ENCODE results near the gene C3orf38.

The C3orf38 gene

GRCh38 chr3:88132894-88133293 lies 16.9 kb upstream of the C3orf38 start (continued):
- TF ChIP-seq ZNF398 (tag by site-specific recombination; IDR thresholded peaks at IDR 0.05) (no peak), SCRT1 (tag by site-specific recombination; IDR thresholded peaks at IDR 0.05; ENCODE audit: borderline replicate concordance) (no peak), HOXD13 (CRISPR knock-in tag; IDR thresholded peaks at IDR 0.05; ENCODE audit: borderline replicate concordance) (no peak), ZIC2 (tag by site-specific recombination; IDR thresholded peaks at IDR 0.05) (no peak), ZNF843 (tag by site-specific recombination; IDR thresholded peaks at IDR 0.05) (no peak)

DNA sequence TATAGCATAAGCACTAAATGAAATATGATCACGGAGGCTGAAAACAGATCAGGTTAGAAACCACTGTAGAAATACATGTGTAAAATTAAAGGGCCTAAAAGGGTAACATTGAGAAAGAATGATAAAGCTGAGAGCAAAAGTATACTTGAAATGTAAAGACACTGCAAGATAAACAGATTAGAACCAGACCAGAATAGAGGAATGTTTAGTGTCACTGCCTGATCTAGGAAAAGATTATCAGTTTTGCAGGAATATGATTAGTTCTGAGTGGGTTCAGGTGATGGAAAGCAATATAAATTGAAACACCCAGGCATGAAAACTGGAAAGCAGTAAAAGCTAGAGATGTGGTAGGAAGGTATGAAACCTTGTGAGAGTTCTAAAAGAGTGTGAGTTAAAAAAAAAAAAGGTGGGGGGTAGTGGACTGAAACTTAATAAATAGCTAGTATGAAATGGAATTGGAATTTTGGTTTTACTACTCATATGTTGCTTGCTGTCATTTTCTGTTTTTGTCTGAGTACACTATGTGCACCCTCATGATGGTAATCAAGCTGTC lies 16.0 kb upstream of the C3orf38 start:
- H3K9me3 ChIP-seq (ENCODE audit: control insufficient read depth, insufficient read depth, low read depth, low read length): no peaks in the 10 kb centered on the region
- H3K4me1 ChIP-seq (ENCODE audit: control insufficient read depth, insufficient read depth, low read length): peaks cover 6% of the 10 kb centered on the region; the same call in 1 of the 2 replicates
- CTCF ChIA-PET: no interaction called here
- POLR2A ChIA-PET: no interaction called here
- H3K27ac ChIP-seq (ENCODE audit: extremely low read depth, low read depth, low read length): no peak overlapping the region
- H3K36me3 ChIP-seq (ENCODE audit: control insufficient read depth in 2 of 2, insufficient read depth in 1 of 2, low read length in 2 of 2): peaks cover 9 to 35% of the 10 kb centered on the region in 2 experiments
- TF ChIP-seq ZSCAN5A (tag by site-specific recombination; IDR thresholded peaks at IDR 0.05) (no peak), PRDM1 (tag by site-specific recombination; IDR thresholded peaks at IDR 0.05) (0 out of 2 replicates have a peak, but pooled peaks have one; percentile 14), TCF7L2 (IDR thresholded peaks at IDR 0.05; ENCODE audit: borderline replicate concordance, low read depth, low read length) (no peak), ZNF707 (tag by site-specific recombination; IDR thresholded peaks at IDR 0.05) (no peak)
- TF ChIP-seq, protein P1, sequence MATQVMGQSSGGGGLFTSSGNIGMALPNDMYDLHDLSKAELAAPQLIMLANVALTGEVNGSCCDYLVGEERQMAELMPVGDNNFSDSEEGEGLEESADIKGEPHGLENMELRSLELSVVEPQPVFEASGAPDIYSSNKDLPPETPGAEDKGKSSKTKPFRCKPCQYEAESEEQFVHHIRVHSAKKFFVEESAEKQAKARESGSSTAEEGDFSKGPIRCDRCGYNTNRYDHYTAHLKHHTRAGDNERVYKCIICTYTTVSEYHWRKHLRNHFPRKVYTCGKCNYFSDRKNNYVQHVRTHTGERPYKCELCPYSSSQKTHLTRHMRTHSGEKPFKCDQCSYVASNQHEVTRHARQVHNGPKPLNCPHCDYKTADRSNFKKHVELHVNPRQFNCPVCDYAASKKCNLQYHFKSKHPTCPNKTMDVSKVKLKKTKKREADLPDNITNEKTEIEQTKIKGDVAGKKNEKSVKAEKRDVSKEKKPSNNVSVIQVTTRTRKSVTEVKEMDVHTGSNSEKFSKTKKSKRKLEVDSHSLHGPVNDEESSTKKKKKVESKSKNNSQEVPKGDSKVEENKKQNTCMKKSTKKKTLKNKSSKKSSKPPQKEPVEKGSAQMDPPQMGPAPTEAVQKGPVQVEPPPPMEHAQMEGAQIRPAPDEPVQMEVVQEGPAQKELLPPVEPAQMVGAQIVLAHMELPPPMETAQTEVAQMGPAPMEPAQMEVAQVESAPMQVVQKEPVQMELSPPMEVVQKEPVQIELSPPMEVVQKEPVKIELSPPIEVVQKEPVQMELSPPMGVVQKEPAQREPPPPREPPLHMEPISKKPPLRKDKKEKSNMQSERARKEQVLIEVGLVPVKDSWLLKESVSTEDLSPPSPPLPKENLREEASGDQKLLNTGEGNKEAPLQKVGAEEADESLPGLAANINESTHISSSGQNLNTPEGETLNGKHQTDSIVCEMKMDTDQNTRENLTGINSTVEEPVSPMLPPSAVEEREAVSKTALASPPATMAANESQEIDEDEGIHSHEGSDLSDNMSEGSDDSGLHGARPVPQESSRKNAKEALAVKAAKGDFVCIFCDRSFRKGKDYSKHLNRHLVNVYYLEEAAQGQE (tag by site-specific recombination; IDR thresholded peaks at IDR 0.05): no peak
- no peak overlapping the region for H3K4me3 ChIP-seq (ENCODE audit: low read depth, low read length)

DNA sequence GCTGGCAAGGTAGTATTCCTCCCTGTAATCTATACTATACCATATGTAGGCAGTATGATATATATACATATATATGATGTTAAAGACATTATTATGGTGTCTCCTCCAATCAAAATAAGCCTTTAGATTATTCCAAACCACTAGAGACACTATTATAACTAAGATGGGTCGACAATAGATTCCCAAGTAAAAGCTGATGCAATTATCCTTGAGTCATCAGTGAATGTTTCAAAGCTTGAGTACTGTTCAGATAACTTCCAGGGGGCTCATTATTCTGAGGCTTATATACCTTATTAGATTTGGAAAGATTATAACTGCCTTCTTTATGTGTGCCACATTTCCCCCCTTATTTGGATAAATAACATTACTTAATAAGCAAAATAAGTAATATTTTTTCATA lies 11.9 kb upstream of the C3orf38 start:
- ChIA-PET CTCF (no interaction called here), POLR2A (no interaction called here)
- Histone ChIP-seq H3K4me3 (ENCODE audit: low read depth, low read length) (no peak overlapping the region), H3K9me3 (ENCODE audit: control insufficient read depth, insufficient read depth, low read depth, low read length) (no peaks in the 10 kb centered on the region), H3K4me1 (ENCODE audit: control insufficient read depth, insufficient read depth, low read length) (peaks cover 6% of the 10 kb centered on the region), H3K27ac (ENCODE audit: extremely low read depth, low read depth, low read length) (no peak overlapping the region), H3K36me3 (ENCODE audit: control insufficient read depth in 2 of 2, insufficient read depth in 1 of 2, low read length in 2 of 2) (peaks cover 9 to 55% of the 10 kb centered on the region in 2 experiments)
- TF ChIP-seq ZNF660 (tag by site-specific recombination; IDR thresholded peaks at IDR 0.05) (no peak), ZIC2 (tag by site-specific recombination; IDR thresholded peaks at IDR 0.05) (no peak), ZNF792 (tag by site-specific recombination; IDR thresholded peaks at IDR 0.05) (no peak), SP2 (tag by site-specific recombination; IDR thresholded peaks at IDR 0.05) (no peak), ZFP37 (tag by site-specific recombination; IDR thresholded peaks at IDR 0.05) (no peak), ZNF423 (tag by site-specific recombination; IDR thresholded peaks at IDR 0.05) (no peak), ZNF324 (tag by site-specific recombination; IDR thresholded peaks at IDR 0.05) (no peak), ZNF223 (tag by site-specific recombination; IDR thresholded peaks at IDR 0.05) (no peak), ZNF426 (tag by site-specific recombination; IDR thresholded peaks at IDR 0.05) (no peak), ZSCAN5A (tag by site-specific recombination; IDR thresholded peaks at IDR 0.05) (no peak), ZNF184 (tag by site-specific recombination; IDR thresholded peaks at IDR 0.05) (no peak), ZNF221 (tag by site-specific recombination; IDR thresholded peaks at IDR 0.05; ENCODE audit: borderline replicate concordance) (no peak), RBAK (tag by site-specific recombination; IDR thresholded peaks at IDR 0.05) (no peak), ZBTB48 (tag by site-specific recombination; IDR thresholded peaks at IDR 0.05) (no peak)

Measured in HEK293 (cell line).